T-helper 2 cell treated with Interferon-gamma antibody and Interleukin-4, amounts not matched to agents 100 ng/mL and 5 ng/mL, for 36 hours (primary cell): ENCODE measurements around the gene SOCS7. TPM values are rescaled to one million over a fixed set of nuclear protein-coding genes. Genes with fewer than 3 reads are reported as not detected.

Source experiments
- intact Hi-C: fragments of 100-400 bp; cut with micrococcal nuclease; formaldehyde crosslinking; loops from one replicate; pipeline ENCODE4 v1.15.1; 2023
- total RNA-seq: library from RNA; stranded (reverse); gene quantifications from 2 replicates; pipeline ENCODE4 v1.2.3, GENCODE V29; 2022

SOCS7 gene
- total RNA-seq, 1 donor from 2014 or later = 16.7 TPM

DNA sequence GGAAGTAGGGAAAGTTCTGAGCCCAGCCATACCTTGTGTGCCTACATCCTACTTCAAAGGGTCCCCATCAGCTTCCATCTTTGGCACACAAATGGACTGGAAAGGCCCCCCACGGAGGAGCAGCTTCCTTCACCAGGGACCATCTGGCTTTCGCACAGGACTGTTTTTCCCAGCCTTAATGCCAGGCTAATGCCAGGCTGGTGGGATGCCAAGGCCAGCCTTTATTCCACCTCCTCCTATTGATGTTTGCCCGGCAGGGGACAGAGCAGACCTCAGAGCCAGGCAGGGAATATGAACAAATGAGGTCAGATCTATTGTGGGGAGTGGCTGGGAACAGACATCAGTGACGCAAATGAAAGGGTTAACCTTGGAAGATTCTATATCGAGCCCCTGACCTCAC is 13.6 kb upstream of the SOCS7 start:
- intact Hi-C loops = no loop called here

DNA sequence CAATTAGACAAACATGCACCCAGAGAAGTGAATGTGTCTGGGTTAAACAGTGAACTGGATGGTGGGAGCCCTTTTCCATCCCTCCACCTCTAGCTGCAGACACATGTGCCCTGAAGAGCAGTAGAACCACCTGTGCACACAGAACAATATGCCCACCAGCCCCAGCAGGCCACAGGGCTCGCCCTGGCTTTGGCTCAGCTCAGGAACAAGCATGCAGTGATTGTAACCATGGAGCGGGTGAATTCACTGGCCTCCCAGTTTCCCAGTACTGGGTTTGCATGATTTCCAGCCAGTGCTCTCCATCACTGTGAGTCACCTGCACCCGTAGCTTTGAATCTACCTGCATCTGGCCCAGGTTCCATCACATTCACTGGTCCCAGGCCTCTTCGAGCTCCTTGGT is 13.1 kb upstream of the SOCS7 start:
- intact Hi-C loops = no loop called here

DNA sequence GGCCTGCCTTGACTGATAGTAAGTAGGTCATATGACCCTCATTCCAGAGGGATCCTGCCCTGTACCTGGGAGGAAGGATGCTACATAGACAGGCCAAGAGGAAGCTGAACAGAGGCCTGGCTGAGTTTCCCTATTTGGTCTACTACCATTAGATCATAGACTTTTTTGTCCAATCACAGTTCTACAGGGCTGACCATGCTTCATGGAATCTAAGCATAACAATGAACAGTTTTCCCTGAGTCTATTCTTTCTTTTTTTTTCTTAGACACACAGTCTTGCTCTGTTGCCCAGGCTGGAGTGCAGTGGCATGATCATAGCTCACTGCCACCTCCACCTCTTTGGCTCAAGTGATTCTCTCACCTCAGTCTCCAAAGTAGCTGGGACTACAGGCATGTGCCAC is 11.8 kb upstream of the SOCS7 start:
- intact Hi-C loops = no loop called here

DNA sequence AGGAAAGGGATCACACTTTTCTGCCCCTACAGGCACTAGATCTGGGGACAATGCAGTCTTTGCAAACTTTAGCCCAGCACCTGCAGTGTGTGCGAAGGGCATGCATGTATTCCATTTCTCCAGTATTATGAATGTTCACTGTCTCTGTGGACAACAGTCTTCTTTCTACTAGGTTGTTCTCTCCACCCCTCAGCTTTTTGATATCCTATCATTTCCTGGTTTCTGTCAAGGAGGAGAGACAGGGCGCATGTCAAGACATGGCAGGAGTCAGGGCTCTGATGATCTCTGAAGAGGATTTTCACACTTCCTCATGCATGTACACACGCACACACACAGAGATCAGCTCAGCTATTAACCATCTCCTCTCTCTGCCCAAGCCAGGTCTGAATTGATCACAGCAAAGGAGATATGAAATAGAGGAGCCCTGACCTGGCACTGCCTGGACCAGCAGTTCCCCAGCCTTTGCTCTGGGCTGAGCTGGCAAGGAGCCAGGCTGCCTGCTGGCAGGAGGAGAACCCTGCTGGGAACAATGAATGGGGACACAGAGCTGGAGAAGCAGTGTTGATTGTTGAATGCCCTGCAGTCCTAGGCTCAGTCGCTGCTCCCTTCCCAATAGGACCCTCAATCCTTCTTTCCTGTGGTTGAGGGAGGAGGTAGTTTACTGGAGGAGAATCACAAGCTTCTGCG is 10.5 kb upstream of the SOCS7 start:
- intact Hi-C loops = no loop called here

DNA sequence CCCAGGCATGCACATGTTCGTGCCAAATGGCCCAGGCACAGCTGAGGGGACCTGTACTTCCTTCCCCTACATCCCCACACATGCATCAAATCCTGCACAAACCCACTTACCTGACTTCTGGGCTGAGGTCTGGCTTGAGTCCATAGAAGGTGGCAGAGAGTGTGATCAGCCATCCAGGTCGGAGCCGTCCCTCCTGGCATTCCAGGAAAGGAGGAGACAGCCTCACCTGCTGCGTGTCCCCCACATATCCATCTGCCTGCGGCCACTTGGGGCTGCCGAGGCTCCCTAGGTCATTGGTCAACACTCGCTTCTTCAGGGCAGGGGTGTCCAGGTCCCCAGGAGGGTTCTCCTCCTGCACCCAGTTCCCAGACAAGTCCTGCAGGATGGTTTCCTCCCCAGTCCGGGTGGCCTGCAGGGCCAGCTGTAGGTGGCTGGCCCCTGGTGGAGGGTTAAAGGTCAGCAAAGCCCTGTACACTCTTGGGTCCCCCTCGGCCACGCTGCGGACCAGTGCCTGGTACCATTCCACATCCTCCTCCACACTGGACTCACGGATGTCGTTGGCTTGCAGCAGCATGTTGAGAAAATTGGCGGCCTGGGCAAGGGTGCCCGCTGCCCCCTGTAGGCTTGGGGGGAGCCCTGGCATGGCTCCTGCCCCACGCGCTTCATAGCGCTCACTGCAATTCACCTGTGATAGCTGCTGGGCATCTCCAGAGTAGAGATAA is 8.6 kb upstream of the SOCS7 start:
- intact Hi-C loops = no loop called here

DNA sequence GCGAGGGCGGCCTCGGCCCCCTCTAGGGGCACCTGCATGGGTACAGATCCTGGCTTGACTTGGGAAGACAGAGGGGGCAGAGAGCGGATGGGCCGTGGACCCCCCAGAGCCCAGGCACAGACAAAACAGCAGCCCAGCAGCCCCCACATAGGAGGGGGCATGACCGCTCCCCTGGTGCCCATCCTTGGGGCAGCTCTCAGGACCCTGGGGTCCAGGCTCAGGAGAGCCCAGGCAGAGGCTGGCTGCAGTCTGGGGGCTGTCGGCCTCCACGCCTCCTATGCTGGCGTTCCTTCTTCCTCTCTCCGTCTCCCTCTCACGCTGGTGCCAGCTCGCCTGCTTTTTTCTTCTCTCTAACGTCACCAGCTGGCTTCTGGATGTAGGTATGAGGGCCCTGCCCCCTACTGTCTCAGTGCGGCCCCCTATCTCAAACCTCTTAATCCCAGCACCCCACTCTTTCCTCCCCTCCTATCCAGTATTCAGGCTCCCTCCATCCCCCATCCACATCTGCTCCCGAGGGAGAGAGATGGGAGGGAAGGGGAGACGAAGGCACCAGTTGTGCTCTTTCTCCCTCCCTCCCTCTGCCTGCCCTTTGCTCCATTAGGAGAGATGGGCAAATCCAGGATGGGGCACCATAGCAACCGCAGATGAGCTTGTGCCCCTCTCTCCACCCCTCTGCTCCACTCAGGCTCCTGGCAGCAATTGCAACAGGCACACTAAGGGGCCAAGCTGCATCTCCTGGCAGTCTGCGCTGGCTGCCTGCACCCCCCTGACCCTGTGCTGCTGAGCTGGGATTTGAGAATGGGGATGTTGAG is 7.8 kb upstream of the SOCS7 start, which contains the start of gene GPR179:
Gene GPR179 (minus strand): TSS at position 349 of the 812 bp plus-strand sequence. CDS start 167 bp downstream, at position 182.
- intact Hi-C loops = no loop called here

DNA sequence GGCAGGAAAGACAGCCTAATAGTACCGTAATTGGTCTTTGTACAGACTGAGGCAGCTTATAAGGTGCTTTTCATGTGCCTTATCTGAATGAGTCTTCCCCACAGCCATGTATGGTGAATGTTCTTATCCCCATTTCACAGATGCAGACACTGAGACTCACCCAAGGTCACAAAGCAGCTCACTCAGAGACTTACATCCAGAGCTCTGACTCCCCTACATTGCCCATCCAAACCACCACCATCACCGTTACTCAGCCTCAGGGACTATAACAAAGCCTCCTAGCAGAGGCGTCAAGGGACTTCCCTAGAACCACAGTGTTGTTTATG is 7.3 kb upstream of the SOCS7 start:
- intact Hi-C loops = no loop called here

DNA sequence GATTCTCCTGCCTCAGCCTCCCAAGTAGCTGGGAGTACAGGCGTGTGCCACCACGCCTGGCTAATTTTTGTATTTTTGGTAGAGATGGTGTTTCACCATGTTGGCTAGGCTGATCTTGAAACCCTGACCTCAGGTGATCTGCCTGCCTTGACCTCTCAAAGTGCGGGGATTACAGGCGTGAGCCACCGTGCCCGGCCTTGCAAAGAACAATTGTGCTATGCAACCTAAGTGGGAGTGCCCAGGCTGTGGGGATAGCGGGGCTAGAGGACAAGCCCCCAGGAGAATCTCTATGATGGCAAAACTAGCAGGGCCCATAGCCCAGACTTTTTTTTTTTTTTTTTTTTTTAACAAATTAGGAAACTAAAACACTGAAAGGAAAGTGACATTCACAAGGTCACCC is 5.9 kb upstream of the SOCS7 start:
- intact Hi-C loops = no loop called here

DNA sequence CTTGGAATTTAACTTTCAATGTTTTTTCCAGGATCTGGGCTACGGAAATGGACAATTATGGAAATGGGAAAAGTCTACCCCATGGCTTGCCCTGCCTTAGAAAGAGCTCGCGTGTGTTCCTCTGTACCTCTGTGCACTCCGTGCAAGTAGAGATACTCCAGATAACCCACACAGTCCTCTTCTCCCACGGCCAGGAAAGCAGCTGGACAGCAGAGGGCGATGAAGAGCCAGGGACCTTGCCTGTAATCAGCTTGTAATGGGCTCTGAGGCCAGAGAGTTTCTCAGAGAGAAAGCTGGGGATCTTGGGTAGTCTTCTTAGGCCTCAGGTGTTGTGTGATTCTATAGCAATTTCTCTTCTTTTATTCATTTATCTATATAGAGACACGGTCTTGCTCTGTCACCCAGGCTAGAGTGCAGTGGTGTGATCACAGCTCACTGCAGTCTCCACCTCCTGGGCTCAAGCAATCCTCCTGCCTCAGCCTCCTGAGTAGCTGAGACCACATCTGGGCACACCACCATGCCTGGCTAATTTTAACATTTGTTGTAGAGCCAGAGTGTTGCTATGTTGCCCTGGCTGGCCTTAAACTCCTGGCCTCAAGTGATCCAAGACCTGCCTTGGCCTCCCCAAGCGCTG is 2.4 kb upstream of the SOCS7 start:
- intact Hi-C loops = loop anchor here (1.0 to 2.0 kb wide), 2 partner anchors 65 to 136 kb away; no protein-coding TSS in a partner anchor

DNA sequence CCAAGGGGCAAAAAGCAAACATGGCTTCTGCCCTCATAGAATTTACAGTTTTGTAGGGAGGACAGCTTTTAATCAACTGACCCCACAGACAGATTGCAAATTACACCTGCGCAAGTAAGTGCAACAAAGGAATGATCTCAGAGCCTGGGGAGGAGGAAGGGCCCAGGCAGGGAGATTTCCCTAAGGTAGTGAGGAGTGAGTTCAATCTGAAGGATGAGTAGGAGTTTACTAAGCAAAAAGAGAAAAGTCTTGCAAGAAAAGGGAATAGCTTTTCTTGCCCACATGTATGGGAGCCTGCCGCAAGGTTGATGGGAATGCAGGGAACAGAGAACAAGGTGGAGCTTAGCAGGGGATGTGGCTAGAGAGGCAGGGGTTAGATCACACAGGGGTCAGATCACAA is 1.6 kb upstream of the SOCS7 start:
- intact Hi-C loops = no loop called here

DNA sequence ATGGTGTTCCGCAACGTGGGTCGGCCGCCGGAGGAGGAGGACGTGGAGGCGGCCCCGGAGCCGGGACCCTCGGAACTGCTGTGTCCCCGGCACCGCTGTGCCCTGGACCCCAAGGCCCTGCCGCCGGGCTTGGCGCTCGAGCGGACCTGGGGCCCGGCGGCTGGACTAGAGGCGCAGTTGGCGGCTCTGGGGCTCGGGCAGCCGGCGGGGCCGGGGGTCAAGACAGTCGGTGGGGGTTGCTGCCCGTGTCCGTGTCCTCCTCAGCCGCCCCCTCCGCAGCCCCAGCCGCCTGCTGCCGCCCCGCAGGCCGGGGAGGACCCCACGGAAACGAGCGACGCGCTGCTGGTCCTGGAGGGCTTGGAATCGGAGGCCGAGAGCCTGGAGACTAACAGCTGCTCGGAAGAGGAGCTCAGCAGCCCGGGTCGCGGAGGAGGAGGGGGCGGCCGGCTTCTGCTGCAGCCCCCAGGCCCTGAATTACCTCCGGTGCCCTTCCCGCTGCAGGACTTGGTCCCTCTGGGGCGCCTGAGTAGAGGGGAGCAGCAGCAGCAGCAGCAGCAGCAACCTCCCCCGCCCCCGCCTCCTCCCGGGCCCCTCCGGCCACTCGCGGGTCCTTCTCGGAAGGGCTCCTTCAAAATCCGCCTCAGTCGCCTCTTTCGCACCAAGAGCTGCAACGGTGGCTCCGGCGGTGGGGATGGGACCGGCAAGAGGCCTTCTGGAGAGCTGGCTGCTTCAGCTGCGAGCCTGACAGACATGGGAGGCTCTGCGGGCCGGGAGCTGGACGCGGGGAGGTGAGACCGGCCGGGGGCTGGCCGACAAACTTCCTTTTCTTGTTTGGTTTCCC is 821 bp downstream of the SOCS7 start:
- intact Hi-C loops = no loop called here

DNA sequence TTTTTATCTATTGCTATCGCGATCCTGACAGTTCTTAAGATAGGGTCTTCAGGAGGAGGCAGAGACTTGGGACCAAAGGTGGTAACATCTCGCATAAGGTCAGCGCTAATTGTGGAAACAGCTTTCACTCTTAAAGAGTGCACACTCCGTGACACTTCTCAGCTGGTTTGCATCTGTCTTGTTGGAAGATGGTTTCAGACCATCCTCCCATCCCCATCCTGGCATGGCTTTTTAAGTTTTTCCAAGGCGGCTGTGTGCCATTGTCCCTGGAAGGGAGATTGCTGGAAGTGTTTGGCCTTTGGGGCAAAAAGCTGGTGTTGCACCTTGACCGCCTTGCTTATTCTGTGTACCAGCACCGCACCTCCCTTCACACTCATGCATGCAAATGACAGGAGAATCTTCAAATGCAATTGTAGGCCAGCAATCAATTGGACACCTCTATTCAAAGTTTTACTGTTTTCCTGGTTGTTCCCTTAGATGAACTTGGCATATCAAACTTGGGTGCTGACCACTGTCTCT is 1.5 kb downstream of the SOCS7 start:
- intact Hi-C loops = no loop called here

DNA sequence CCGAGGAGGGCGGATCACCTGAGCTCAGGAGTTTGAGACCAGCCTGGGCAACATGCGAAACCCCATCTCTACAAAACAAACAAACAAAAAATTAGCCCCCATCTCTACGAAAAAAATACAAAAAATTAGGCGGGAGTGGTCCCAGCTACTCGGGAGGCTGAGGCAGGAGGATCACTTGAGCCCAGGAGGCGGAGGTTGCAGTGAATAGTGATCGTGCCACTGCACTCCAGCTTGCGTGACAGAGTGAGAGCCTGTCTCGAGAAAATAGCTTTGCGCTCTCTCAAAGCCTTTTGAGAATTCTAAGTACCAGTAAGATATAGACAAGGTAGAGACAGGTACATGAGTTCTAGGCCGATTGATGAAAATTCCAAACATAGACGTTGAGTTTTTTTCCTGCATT is 2.0 kb downstream of the SOCS7 start:
- intact Hi-C loops = no loop called here

DNA sequence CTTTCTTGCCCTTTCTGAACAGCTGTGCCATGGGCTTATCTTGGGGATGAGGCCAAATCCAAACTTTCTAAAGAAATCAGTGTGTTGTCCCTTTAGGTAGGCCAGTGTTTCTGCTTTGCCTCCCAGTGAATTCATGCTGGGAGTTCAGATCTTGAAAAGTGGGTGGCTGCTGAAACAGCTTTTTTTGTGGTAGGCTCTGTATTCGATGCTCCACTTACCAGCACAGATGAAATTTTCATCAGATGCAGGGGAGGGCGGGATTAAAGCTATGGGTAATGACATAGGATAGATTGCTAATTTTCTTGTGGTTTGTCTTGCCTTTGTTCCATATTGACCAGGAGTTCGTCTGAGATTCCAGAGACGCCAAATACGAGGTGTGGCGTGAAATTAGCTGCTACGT is 2.8 kb downstream of the SOCS7 start:
- intact Hi-C loops = no loop called here

DNA sequence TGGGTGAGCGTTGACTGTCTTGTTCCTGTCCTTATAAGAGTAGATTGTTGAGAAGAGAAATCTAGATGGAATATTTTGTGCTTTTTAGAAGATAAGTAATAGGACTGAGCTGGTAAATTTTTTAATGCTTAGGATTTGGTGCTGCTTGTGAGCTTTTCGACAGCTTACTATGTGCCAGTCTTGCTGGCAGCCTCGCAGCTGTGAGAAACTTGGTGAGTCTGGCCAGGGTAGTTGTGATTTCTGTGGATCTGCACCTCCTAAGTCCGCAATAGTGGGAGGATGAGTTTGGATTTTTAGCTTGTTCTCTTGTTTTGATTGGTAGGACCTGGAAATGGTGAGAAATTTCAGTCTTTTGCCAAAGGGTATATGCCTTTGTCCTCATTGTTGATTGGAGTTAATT is 3.6 kb downstream of the SOCS7 start:
- intact Hi-C loops = no loop called here

DNA sequence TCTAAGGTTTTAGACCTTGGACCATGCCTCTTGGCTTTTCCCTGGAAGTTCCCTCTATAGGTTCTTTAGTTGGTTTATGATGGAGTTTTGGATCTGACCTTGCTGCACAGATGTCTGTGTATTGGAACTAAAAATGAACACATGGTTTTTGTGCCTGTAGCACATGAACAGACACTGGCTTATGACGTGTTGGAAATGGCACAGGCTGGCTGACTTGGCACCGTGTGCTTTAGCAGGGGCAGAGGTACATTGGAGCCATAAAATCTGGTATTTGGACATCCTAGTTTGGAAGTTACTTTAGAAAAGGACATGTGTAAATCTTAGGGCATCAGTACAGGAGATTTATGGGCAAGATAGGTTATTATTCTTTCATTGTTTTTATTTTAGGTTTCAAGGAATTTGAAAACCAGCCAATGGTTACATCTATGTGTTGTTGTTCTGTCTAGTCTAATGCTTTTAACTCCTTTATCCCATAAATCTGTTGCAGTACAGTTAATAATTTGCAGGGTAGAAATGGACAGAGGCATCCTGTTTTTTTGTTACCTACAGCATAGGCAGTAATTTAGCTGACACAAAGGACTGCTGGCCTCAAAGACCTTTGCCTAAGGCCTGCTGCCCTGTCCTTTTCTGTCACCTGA is 6.0 kb downstream of the SOCS7 start:
- intact Hi-C loops = no loop called here

DNA sequence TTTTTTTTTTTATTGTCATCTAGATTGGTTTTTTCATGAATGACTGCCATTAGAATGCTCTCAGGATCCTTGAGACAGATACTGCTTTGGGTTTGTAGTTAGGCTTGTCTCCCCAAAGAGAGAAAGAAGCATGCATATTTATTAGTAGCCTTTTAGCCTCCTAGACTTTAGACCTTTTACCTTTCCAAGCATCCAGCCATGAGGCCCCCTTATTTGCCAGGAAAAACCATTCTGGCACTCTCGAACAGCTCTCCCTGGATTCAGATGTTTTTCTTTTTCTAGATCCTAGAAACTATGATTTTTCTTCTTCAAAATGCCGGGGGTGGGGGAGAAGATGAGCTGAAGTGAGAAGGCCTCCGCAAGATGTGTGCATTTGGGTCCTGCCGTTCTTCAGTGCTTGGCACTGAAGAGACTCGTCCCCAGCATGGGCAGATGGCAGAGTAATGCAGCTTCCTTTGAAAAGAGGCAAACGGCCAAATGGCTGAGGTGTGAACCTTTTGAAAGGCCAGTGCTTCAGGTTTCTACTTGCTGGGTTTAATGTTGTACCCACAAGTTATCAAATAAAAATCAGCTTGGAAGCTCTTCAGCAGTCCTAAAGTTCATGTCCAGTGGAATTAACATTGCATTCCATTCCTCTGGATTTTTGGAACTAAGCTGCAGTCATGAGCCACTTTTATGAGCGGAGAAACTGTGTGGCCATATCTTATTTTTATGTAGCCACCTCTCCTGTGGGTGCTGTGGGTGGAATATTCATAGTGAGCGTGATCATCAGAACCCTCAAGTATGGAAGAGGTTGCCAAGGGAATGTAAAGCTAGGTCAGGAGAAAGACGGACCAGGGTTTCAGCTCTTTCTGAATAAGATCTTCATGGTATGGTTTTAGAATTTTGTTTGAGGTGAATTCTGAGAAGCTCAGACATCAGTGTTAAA is 7.2 kb downstream of the SOCS7 start:
- intact Hi-C loops = no loop called here

DNA sequence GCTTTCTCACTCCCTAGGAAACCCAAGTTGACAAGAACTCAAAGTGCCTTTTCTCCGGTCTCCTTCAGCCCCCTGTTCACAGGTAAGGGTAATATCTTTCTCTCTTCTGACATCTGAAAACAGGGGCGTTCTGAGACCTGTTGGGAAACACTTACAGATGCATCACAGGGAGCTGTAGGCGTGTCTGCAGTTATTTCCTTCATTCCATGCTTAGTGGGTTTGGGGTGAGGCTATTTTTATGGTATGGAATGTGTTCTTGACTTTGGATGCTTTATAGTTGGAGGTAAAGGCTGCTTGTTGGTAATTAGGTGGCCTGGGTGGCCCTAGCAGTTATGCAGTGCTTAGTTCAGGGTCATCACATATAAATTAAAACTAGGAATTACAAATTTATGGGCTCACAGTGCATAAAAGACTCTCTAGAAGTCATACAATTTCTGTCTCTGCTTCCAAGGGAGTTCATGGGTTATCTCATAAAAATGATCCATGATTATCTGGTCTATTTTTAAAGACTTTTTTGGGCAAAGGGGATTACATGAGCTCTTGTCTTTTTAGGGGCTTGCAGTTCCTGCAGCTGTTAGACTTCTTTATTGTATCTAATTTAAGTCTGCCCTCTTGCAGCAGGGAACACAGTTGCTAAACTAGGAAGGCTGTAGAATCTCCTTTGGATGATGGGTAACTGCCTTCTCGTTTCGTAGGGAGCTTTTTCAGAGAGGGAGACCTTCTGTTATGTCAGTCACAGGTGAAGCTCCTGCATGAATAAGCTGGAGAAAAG is 10.2 kb downstream of the SOCS7 start:
- intact Hi-C loops = no loop called here
